ENCODE results near the gene IL4R. TPM values are rescaled to one million over a fixed set of nuclear protein-coding genes. Genes with fewer than 3 reads are reported as not detected.

Gene IL4R
- total and polyA plus RNA-seq, 4 donors = 15.5 to 61.9 (median 29.9) TPM

DNA sequence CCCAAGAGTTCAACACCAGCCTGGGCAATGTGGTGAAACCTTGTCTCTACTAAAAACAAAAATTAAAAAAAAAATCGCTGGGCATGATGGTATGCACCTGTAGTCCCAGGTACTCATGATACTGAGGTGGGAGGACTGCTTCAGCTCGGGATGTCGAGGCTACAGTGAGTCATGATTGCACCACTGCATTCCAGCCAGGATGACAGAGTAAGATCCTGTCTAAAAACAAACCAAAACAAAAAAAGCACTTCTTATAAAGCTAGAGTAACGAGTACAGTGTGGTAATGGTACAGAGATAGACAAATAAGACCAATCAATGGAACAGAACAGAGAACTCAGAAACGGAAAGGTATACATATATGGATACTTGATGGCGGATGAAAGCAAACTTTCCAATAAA lies 49.6 kb upstream of the IL4R start:
- 76% methylated on average over 6 of the region's 6 CpGs for WGBS
- no peak for DNase-seq (ENCODE audit: low spot score)
- no peak overlapping the region for H3K27ac ChIP-seq (ENCODE audit: low read depth in 1 of 2, low read length in 2 of 2)

DNA sequence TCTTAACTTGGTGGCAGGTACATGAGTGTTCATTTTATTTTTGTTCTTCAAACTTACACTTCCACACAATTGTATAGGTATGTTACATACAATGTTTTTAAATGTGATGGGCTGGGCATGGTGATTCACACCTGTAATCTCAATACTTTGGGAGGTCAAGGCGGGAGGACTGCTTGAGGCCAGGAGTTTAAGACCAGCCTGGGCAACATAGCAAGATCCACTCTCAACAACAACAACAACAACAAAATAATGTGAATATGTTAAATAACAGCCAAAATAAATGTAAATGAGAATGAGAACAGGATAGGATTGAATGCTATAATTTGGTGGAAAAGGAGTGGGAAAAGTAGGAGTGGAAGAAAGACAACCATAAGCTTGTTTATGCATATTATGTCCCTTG lies 47.8 kb upstream of the IL4R start:
- 98% methylated on average over 1 of the region's 1 CpG for WGBS

More for the DNA sequence above, 49.6 kb upstream of the IL4R start:
- Histone ChIP-seq H3K9me3 (ENCODE audit: control insufficient read depth in 4 of 4, low read length in 3 of 4) (no peaks in the 10 kb centered on the region), H3K36me3 (ENCODE audit: control insufficient read depth in 4 of 4, insufficient read depth in 3 of 4, low read depth in 1 of 4, low read length in 3 of 4) (no peaks in the 10 kb centered on the region), H3K4me1 (ENCODE audit: control insufficient read depth in 4 of 4, insufficient read depth in 4 of 4, low read length in 3 of 4) (peaks cover 0 to 10% (median 8%) of the 10 kb centered on the region in 4 donors), H3K9ac (ENCODE audit: low read depth in 1 of 2, low read length in 2 of 2) (no peak overlapping the region), H3K4me3 (ENCODE audit: low read depth in 1 of 3, low read length in 3 of 3) (no peak overlapping the region), H3K27me3 (ENCODE audit: control insufficient read depth in 4 of 4, insufficient read depth in 4 of 4, low read length in 3 of 4) (no peaks in the 10 kb centered on the region)
- TF ChIP-seq JUND (IDR thresholded peaks at IDR 0.05) (peak in 1 of 2 donors; percentile 45), FOXA1 (IDR thresholded peaks at IDR 0.05) (no peak), NR2F2 (IDR thresholded peaks at IDR 0.05) (no peak)

More for the DNA sequence above, 47.8 kb upstream of the IL4R start:
- Histone ChIP-seq H3K9ac (ENCODE audit: low read depth in 1 of 2, low read length in 2 of 2) (no peak overlapping the region), H3K27me3 (ENCODE audit: control insufficient read depth in 4 of 4, insufficient read depth in 4 of 4, low read length in 3 of 4) (no peaks in the 10 kb centered on the region), H3K4me3 (ENCODE audit: low read depth in 1 of 3, low read length in 3 of 3) (no peak overlapping the region), H3K36me3 (ENCODE audit: control insufficient read depth in 4 of 4, insufficient read depth in 3 of 4, low read depth in 1 of 4, low read length in 3 of 4) (no peaks in the 10 kb centered on the region), H3K27ac (ENCODE audit: low read depth in 1 of 2, low read length in 2 of 2) (no peak overlapping the region), H3K9me3 (ENCODE audit: control insufficient read depth in 4 of 4, low read length in 3 of 4) (no peaks in the 10 kb centered on the region), H3K4me1 (ENCODE audit: control insufficient read depth in 4 of 4, insufficient read depth in 4 of 4, low read length in 3 of 4) (peaks cover 4 to 16% (median 10%) of the 10 kb centered on the region in 4 donors)
- DNase-seq (ENCODE audit: low spot score) = no peak
- TF ChIP-seq RXRA (IDR thresholded peaks at IDR 0.05) = no peak
- TF ChIP-seq, protein P1, sequence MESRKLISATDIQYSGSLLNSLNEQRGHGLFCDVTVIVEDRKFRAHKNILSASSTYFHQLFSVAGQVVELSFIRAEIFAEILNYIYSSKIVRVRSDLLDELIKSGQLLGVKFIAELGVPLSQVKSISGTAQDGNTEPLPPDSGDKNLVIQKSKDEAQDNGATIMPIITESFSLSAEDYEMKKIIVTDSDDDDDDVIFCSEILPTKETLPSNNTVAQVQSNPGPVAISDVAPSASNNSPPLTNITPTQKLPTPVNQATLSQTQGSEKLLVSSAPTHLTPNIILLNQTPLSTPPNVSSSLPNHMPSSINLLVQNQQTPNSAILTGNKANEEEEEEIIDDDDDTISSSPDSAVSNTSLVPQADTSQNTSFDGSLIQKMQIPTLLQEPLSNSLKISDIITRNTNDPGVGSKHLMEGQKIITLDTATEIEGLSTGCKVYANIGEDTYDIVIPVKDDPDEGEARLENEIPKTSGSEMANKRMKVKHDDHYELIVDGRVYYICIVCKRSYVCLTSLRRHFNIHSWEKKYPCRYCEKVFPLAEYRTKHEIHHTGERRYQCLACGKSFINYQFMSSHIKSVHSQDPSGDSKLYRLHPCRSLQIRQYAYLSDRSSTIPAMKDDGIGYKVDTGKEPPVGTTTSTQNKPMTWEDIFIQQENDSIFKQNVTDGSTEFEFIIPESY (IDR thresholded peaks at IDR 0.05) = no peak
- TF ChIP-seq YY1 (IDR thresholded peaks at IDR 0.05) = no peak
- TF ChIP-seq, protein P2, sequence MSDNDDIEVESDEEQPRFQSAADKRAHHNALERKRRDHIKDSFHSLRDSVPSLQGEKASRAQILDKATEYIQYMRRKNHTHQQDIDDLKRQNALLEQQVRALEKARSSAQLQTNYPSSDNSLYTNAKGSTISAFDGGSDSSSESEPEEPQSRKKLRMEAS (IDR thresholded peaks at IDR 0.05) = no peak
- TF ChIP-seq GABPA (IDR thresholded peaks at IDR 0.05 in 1 of 2, conservative IDR thresholded peaks at IDR 0.05 in 1 of 2) = no peak
- TF ChIP-seq FOXA1 (IDR thresholded peaks at IDR 0.05) = no peak
- no peak for TF ChIP-seq NR2F2 (IDR thresholded peaks at IDR 0.05)
- TF ChIP-seq, protein P3, sequence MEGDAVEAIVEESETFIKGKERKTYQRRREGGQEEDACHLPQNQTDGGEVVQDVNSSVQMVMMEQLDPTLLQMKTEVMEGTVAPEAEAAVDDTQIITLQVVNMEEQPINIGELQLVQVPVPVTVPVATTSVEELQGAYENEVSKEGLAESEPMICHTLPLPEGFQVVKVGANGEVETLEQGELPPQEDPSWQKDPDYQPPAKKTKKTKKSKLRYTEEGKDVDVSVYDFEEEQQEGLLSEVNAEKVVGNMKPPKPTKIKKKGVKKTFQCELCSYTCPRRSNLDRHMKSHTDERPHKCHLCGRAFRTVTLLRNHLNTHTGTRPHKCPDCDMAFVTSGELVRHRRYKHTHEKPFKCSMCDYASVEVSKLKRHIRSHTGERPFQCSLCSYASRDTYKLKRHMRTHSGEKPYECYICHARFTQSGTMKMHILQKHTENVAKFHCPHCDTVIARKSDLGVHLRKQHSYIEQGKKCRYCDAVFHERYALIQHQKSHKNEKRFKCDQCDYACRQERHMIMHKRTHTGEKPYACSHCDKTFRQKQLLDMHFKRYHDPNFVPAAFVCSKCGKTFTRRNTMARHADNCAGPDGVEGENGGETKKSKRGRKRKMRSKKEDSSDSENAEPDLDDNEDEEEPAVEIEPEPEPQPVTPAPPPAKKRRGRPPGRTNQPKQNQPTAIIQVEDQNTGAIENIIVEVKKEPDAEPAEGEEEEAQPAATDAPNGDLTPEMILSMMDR (IDR thresholded peaks at IDR 0.05; ENCODE audit: low read depth, low read length, missing input control) = no peak
- TF ChIP-seq HNF4A (conservative IDR thresholded peaks at IDR 0.05) = no peak
- TF ChIP-seq RAD21 (IDR thresholded peaks at IDR 0.05) = no peak
- no peak for TF ChIP-seq HNF4G (IDR thresholded peaks at IDR 0.05)
- TF ChIP-seq, protein P4, sequence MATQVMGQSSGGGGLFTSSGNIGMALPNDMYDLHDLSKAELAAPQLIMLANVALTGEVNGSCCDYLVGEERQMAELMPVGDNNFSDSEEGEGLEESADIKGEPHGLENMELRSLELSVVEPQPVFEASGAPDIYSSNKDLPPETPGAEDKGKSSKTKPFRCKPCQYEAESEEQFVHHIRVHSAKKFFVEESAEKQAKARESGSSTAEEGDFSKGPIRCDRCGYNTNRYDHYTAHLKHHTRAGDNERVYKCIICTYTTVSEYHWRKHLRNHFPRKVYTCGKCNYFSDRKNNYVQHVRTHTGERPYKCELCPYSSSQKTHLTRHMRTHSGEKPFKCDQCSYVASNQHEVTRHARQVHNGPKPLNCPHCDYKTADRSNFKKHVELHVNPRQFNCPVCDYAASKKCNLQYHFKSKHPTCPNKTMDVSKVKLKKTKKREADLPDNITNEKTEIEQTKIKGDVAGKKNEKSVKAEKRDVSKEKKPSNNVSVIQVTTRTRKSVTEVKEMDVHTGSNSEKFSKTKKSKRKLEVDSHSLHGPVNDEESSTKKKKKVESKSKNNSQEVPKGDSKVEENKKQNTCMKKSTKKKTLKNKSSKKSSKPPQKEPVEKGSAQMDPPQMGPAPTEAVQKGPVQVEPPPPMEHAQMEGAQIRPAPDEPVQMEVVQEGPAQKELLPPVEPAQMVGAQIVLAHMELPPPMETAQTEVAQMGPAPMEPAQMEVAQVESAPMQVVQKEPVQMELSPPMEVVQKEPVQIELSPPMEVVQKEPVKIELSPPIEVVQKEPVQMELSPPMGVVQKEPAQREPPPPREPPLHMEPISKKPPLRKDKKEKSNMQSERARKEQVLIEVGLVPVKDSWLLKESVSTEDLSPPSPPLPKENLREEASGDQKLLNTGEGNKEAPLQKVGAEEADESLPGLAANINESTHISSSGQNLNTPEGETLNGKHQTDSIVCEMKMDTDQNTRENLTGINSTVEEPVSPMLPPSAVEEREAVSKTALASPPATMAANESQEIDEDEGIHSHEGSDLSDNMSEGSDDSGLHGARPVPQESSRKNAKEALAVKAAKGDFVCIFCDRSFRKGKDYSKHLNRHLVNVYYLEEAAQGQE (IDR thresholded peaks at IDR 0.05) = no peak
- no peak for TF ChIP-seq TAF1 (conservative IDR thresholded peaks at IDR 0.05)
- TF ChIP-seq FOXA2 (IDR thresholded peaks at IDR 0.05) = no peak
- TF ChIP-seq SP1 (IDR thresholded peaks at IDR 0.05) = no peak
- TF ChIP-seq EGR1 (IDR thresholded peaks at IDR 0.05; ENCODE audit: low read depth in 2 of 2) = no peak
- TF ChIP-seq JUND (IDR thresholded peaks at IDR 0.05) = no peak
- TF ChIP-seq, protein P5, sequence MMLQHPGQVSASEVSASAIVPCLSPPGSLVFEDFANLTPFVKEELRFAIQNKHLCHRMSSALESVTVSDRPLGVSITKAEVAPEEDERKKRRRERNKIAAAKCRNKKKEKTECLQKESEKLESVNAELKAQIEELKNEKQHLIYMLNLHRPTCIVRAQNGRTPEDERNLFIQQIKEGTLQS (IDR thresholded peaks at IDR 0.05) = no peak
